Bronchial epithelial cell (primary cell): ENCODE results near the gene CD2BP2. TPM values are rescaled to one million over a fixed set of nuclear protein-coding genes. Genes with fewer than 3 reads are reported as not detected.

Experiments
- DNase-seq: peaks from one replicate; pipeline ENCODE4 v3.0.0-alpha.2; 2010; ENCODE audit warnings: low read depth
- FAIRE-seq: peaks from 2 replicates; lab custom pipeline; 2011; peaks lifted over from hg19 to GRCh38; lab: Jason Lieb, UNC
- H3K27me3 ChIP-seq: 2 replicates; pipeline ENCODE4 v1.5.1; 2011; ENCODE audit warnings: low read length; ENCODE audit not compliant: control insufficient read depth, insufficient read depth
- H3K36me3 ChIP-seq: 2 replicates; pipeline ENCODE4 v1.5.1; 2011; ENCODE audit warnings: low read length; ENCODE audit not compliant: control insufficient read depth, insufficient read depth
- H3K4me3 ChIP-seq: 2 replicates; pipeline ENCODE4 v1.5.1; 2011; ENCODE audit warnings: mild to moderate bottlenecking, low read depth, low read length, control low read depth
- CTCF ChIP-seq: IDR thresholded peaks from 2 replicates; pipeline ENCODE4 v1.5.1; 2011; ENCODE audit warnings: mild to moderate bottlenecking, moderate library complexity, low read length, control low read depth, inconsistent platforms; ENCODE audit not compliant: insufficient read depth, severe bottlenecking
- total RNA-seq: library from RNA; depleted of rRNA; stranded (reverse); fragments of >200 nt; gene quantifications from 2 replicates; pipeline ENCODE4 v1.2.1, GENCODE V29; 2014

Gene CD2BP2
- total RNA-seq, 1 donor from 2014 or later, result 37.6 TPM

GRCh38 chr16:30377050-30377811 is 22.1 kb upstream of the CD2BP2 start:
- Histone ChIP-seq H3K27me3 (no peaks in the 10 kb centered on the region), H3K4me3 (peak overlapping the region; percentile 50), H3K36me3 (no peaks in the 10 kb centered on the region)
- DNase-seq (no peak), FAIRE-seq (no peak)
- no peak for TF ChIP-seq CTCF

- DNase-seq (no peak), FAIRE-seq (no peak)
- Histone ChIP-seq H3K4me3 (no peak overlapping the region), H3K36me3 (no peaks in the 10 kb centered on the region), H3K27me3 (no peaks in the 10 kb centered on the region)
- TF ChIP-seq CTCF, result no peak
Observed at GRCh38 chr16:30376461-30376902, 21.4 kb upstream of the CD2BP2 start.

GRCh38 chr16:30375864-30376263 is 20.8 kb upstream of the CD2BP2 start:
- TF ChIP-seq CTCF, result no peak
- Histone ChIP-seq H3K4me3 (no peak overlapping the region), H3K27me3 (no peaks in the 10 kb centered on the region), H3K36me3 (no peaks in the 10 kb centered on the region)
- no peak for FAIRE-seq
- no peak for DNase-seq

GRCh38 chr16:30374538-30374937 is 19.4 kb upstream of the CD2BP2 start, which contains the start of gene MYL11:
Gene MYL11, plus strand, starts transcription at chr16:30374802. Its CDS starts 56 bp downstream, at chr16:30374858.
- no peaks in the 10 kb centered on the region for H3K36me3 ChIP-seq
- H3K4me3 ChIP-seq, result no peak within 1 kb of the TSS
- TF ChIP-seq CTCF, result no peak
- DNase-seq (no peak), FAIRE-seq (no peak)
- H3K27me3 ChIP-seq, result no peaks in the 10 kb centered on the region

GRCh38 chr16:30372725-30373124 is 17.6 kb upstream of the CD2BP2 start:
- no peak for FAIRE-seq
- Histone ChIP-seq H3K4me3 (no peak overlapping the region), H3K27me3 (no peaks in the 10 kb centered on the region), H3K36me3 (no peaks in the 10 kb centered on the region)
- no peak for TF ChIP-seq CTCF
- no peak for DNase-seq
